ENCODE results near the gene PDE7B.
"Not testable (repeated sequence)": the region's sequence is repeated elsewhere in the genome, so short reads cannot be mapped to it uniquely, and the experiment has no call there.

The PDE7B gene

GRCh38 chr6:135858931-135859330, 7.4 kb downstream of the PDE7B start:
- no peak for DNase-seq (ENCODE audit: low read depth)
- no peak overlapping the region for H3K4me3 ChIP-seq (ENCODE audit: low read length)
- TF ChIP-seq CTCF (conservative IDR thresholded peaks at IDR 0.05; ENCODE audit: low read depth, low read length), result no peak

- H3K4me3 ChIP-seq (ENCODE audit: low read length), result no peak overlapping the region
- no peak for DNase-seq (ENCODE audit: low read depth)
- TF ChIP-seq CTCF (conservative IDR thresholded peaks at IDR 0.05; ENCODE audit: low read depth, low read length), result no peak
Observed at GRCh38 chr6:135860361-135860760, 8.9 kb downstream of the PDE7B start.

- TF ChIP-seq CTCF (conservative IDR thresholded peaks at IDR 0.05; ENCODE audit: low read depth, low read length), result no peak
- no peak for DNase-seq (ENCODE audit: low read depth)
- H3K4me3 ChIP-seq (ENCODE audit: low read length), result no peak overlapping the region
Observed at GRCh38 chr6:135861189-135861588, 9.7 kb downstream of the PDE7B start.

- H3K4me3 ChIP-seq (ENCODE audit: low read length); DNase-seq (ENCODE audit: low read depth): not testable (repeated sequence)
Observed at GRCh38 chr6:135864929-135865328, 13.4 kb downstream of the PDE7B start.

GRCh38 chr6:135866445-135867123, 15.1 kb downstream of the PDE7B start:
- no peak for TF ChIP-seq CTCF (conservative IDR thresholded peaks at IDR 0.05; ENCODE audit: low read depth, low read length)
- no peak for DNase-seq (ENCODE audit: low read depth)
- H3K4me3 ChIP-seq (ENCODE audit: low read length), result no peak overlapping the region

GRCh38 chr6:135867332-135867731, 15.8 kb downstream of the PDE7B start:
- H3K4me3 ChIP-seq (ENCODE audit: low read length), result no peak overlapping the region
- DNase-seq (ENCODE audit: low read depth), result no peak
- TF ChIP-seq CTCF (conservative IDR thresholded peaks at IDR 0.05; ENCODE audit: low read depth, low read length), result no peak

- no peak for DNase-seq (ENCODE audit: low read depth)
- TF ChIP-seq CTCF (conservative IDR thresholded peaks at IDR 0.05; ENCODE audit: low read depth, low read length), result no peak
- no peak overlapping the region for H3K4me3 ChIP-seq (ENCODE audit: low read length)
Observed at GRCh38 chr6:135869857-135870256, 18.4 kb downstream of the PDE7B start.

Measured in retinal pigment epithelial cell (primary cell).